K562 (cell line): Measurements from ENCODE around the gene USP37. TPM values are rescaled to one million over a fixed set of nuclear protein-coding genes. Genes with fewer than 3 reads are reported as not detected.
A peak's percentile ranks its signal among the peaks of the same experiment; 100 is the strongest.

Experiments used
- E4F1 ChIP-seq: fragments of 250-450 bp; sonication (Bioruptor Pico); IDR thresholded peaks from 2 replicates; pipeline ENCODE4 v1.5.0; 2021; ENCODE audit warnings: mild to moderate bottlenecking, borderline replicate concordance
- ESRRA ChIP-seq: fragments of 450-650 bp; IDR thresholded peaks from 2 replicates; pipeline ENCODE4 v1.6.1; 2014; ENCODE audit warnings: low read depth, mild to moderate bottlenecking, moderate library complexity, borderline replicate concordance
- FOSL1 ChIP-seq: fragments of 200-800 bp; sonication (Bioruptor generic); conservative IDR thresholded peaks from 2 replicates; pipeline ENCODE4 v1.6.1; 2016; ENCODE audit warnings: missing genetic modification characterization, missing compliant biosample characterization
- FOXJ2 ChIP-seq: fragments of 200-800 bp; sonication (Bioruptor generic); IDR thresholded peaks from 2 replicates; pipeline ENCODE4 v1.6.1; 2016; ENCODE audit warnings: missing genetic modification characterization, missing compliant biosample characterization
- HCFC1 ChIP-seq: IDR thresholded peaks from 2 replicates; pipeline ENCODE4 v1.6.1; 2012; ENCODE audit warnings: low read depth, low read length, improper control_type of control experiment
- LARP7 ChIP-seq: fragments of 450-650 bp; IDR thresholded peaks from 2 replicates; pipeline ENCODE4 v1.6.1; 2016
- MAFG ChIP-seq: fragments of 450-650 bp; conservative IDR thresholded peaks from 2 replicates; pipeline ENCODE4 v1.6.1; 2016; ENCODE audit warnings: missing genetic modification characterization, missing compliant biosample characterization
- POU5F1 ChIP-seq: fragments of 150-350 bp; IDR thresholded peaks from 2 replicates; pipeline ENCODE4 v1.6.1; 2014; ENCODE audit warnings: borderline replicate concordance, low read length, low read depth, mild to moderate bottlenecking; ENCODE audit not compliant: partially characterized antibody
- SAFB ChIP-seq: fragments of 200-400 bp; formaldehyde crosslinking; IDR thresholded peaks from 2 replicates; pipeline ENCODE4 v1.6.1; 2017; ENCODE audit warnings: low read depth, low read length, borderline replicate concordance
- SIN3A ChIP-seq, 2 experiments: fragments of 150-350 bp in 1 of 2; IDR thresholded peaks; 2 replicates each; pipeline ENCODE4 v1.6.1; 2011 to 2016; ENCODE audit warnings: borderline replicate concordance in 2 of 2, low read depth in 2 of 2, low read length in 2 of 2, mild to moderate bottlenecking in 2 of 2, moderate library complexity in 2 of 2; ENCODE audit not compliant: control insufficient read depth in 1 of 2
- SIX5 ChIP-seq, 2 experiments: IDR thresholded peaks; 2 replicates each; pipeline ENCODE4 v1.6.1; 2011; ENCODE audit warnings: low read length in 2 of 2, borderline replicate concordance in 1 of 2, low read depth in 1 of 2, mild to moderate bottlenecking in 1 of 2, moderate library complexity in 1 of 2; ENCODE audit not compliant: insufficient read depth in 1 of 2
- THRA ChIP-seq: fragments of 450-650 bp; IDR thresholded peaks from 2 replicates; pipeline ENCODE4 v1.6.1; 2017; ENCODE audit warnings: mild to moderate bottlenecking, moderate library complexity
- ZFP36 ChIP-seq: fragments of 150-350 bp; IDR thresholded peaks from 2 replicates; pipeline ENCODE4 v1.6.1; 2018; ENCODE audit warnings: low read length, low read depth; ENCODE audit not compliant: partially characterized antibody
- ZNF780A ChIP-seq: fragments of 250-450 bp; sonication (Bioruptor Pico); IDR thresholded peaks from 2 replicates; pipeline ENCODE4 v1.5.0; 2021; ENCODE audit warnings: mild to moderate bottlenecking
- polyA plus RNA-seq, 8 experiments: library from polyadenylated mRNA; depleted of rRNA in 4 of 8; stranded (reverse) in 5 of 8; unstranded in 3 of 8; fragments of >200 nt; fragmentation: Nextera tagmentation in 2 of 8; fragmentation: Illumina TruSeq in 1 of 8; extraction: Ambion mirVana in 2 of 8; extraction: Trizol in 1 of 8; gene quantifications; 2 replicates each; pipeline versions ENCODE4 v1.2.1 to v1.2.3, GENCODE V29; 2011 to 2014; ENCODE audit warnings: inconsistent platforms in 1 of 8, missing spikeins in 1 of 8
- total RNA-seq, 7 experiments: library from RNA; depleted of rRNA in 6 of 7; stranded (reverse); fragments of >200 nt in 6 of 7; fragmentation: Illumina TruSeq in 2 of 7; extraction: Trizol in 2 of 7; gene quantifications; 2 replicates each; pipeline versions ENCODE4 v1.2.1 to v1.2.3, GENCODE V29; 2011 to 2021; ENCODE audit warnings: low replicate concordance in 1 of 7
- TF ChIP-seq, protein P1 (sequence below): sonication (generic); formaldehyde crosslinking; IDR thresholded peaks from 2 replicates; pipeline ENCODE4 v1.8.0; 2022; ENCODE audit warnings: mild to moderate bottlenecking, missing genetic modification reagents
- TF ChIP-seq, protein P2 (sequence below): fragments of 250-450 bp; sonication (Bioruptor Pico); IDR thresholded peaks from 2 replicates; pipeline ENCODE4 v1.5.0; 2022; ENCODE audit warnings: mild to moderate bottlenecking

USP37 gene
- total and polyA plus RNA-seq, 9 of the 15 experiments (the other 6 are each of a cell fraction or from before 2014, with no cell fraction given) = 2.0 to 14.2 (median 8.5) TPM

DNA sequence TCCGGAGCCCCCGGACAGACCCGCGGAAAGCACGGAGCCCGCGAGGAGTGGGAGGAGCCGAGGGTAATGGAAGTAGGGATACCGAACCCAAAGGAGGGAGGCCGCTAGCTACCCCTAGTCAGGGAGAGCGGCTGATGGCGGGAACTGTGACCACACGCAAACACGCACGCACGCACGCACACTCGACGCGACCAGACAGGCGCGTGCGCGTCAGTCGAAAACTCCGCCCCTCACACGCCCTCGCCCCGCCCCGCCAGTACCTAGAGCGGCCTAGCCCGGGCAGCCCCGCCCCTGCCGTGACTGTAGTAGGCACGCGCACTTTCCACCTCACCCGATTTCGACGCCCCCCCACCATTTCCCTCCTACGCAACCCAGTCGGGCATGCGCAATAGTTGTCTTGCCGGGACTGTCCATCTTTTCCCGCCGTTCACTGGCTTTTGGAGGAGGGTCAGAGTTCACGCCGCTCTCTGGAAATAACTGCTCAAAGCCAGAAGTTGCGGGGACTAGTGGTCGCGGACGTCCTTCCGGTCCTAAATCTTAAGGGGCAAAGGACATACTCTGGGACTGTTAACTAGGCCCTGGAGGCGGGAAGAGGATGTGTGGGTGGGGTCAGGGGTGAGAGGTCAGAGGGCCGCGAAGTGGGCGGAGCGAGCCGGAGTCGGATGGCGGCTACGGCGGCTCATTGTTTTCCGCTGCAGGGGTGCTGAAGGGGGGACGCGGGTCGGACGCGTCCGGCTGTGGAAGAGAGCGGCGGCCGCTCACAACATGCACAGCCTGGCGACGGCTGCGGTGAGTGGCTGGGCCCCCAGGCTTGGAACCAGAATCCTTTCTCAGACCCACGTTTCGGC, at the start of gene USP37, which contains the start of gene CNOT9 (continued):
- no peak for TF ChIP-seq THRA
- TF ChIP-seq LARP7 = no peak
- no peak for TF ChIP-seq E4F1 (CRISPR knock-in tag)
- TF ChIP-seq SAFB = no peak
- TF ChIP-seq ZFP36 = no peak
- no peak for TF ChIP-seq POU5F1
- TF ChIP-seq SIX5 (IDR thresholded peaks at IDR 0.05; ENCODE audit: borderline replicate concordance in 1 of 2, insufficient read depth in 1 of 2, low read depth in 1 of 2, low read length in 2 of 2) = no peak
- no peak for TF ChIP-seq ZNF780A (CRISPR knock-in tag)
- peak; percentile 51 for TF ChIP-seq HCFC1
- TF ChIP-seq, protein P1, sequence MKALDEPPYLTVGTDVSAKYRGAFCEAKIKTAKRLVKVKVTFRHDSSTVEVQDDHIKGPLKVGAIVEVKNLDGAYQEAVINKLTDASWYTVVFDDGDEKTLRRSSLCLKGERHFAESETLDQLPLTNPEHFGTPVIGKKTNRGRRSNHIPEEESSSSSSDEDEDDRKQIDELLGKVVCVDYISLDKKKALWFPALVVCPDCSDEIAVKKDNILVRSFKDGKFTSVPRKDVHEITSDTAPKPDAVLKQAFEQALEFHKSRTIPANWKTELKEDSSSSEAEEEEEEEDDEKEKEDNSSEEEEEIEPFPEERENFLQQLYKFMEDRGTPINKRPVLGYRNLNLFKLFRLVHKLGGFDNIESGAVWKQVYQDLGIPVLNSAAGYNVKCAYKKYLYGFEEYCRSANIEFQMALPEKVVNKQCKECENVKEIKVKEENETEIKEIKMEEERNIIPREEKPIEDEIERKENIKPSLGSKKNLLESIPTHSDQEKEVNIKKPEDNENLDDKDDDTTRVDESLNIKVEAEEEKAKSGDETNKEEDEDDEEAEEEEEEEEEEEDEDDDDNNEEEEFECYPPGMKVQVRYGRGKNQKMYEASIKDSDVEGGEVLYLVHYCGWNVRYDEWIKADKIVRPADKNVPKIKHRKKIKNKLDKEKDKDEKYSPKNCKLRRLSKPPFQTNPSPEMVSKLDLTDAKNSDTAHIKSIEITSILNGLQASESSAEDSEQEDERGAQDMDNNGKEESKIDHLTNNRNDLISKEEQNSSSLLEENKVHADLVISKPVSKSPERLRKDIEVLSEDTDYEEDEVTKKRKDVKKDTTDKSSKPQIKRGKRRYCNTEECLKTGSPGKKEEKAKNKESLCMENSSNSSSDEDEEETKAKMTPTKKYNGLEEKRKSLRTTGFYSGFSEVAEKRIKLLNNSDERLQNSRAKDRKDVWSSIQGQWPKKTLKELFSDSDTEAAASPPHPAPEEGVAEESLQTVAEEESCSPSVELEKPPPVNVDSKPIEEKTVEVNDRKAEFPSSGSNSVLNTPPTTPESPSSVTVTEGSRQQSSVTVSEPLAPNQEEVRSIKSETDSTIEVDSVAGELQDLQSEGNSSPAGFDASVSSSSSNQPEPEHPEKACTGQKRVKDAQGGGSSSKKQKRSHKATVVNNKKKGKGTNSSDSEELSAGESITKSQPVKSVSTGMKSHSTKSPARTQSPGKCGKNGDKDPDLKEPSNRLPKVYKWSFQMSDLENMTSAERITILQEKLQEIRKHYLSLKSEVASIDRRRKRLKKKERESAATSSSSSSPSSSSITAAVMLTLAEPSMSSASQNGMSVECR (CRISPR knock-in tag) = no peak
- TF ChIP-seq FOSL1 = no peak
- TF ChIP-seq ESRRA = no peak
- no peak for TF ChIP-seq MAFG (tag)
- TF ChIP-seq, protein P2, sequence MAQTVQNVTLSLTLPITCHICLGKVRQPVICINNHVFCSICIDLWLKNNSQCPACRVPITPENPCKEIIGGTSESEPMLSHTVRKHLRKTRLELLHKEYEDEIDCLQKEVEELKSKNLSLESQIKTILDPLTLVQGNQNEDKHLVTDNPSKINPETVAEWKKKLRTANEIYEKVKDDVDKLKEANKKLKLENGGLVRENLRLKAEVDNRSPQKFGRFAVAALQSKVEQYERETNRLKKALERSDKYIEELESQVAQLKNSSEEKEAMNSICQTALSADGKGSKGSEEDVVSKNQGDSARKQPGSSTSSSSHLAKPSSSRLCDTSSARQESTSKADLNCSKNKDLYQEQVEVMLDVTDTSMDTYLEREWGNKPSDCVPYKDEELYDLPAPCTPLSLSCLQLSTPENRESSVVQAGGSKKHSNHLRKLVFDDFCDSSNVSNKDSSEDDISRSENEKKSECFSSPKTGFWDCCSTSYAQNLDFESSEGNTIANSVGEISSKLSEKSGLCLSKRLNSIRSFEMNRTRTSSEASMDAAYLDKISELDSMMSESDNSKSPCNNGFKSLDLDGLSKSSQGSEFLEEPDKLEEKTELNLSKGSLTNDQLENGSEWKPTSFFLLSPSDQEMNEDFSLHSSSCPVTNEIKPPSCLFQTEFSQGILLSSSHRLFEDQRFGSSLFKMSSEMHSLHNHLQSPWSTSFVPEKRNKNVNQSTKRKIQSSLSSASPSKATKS (CRISPR knock-in tag) = no peak
- peak in 1 of 2 experiments; percentile 75; a peak in 1 of 4 replicates for TF ChIP-seq SIN3A (IDR thresholded peaks at IDR 0.05; ENCODE audit: borderline replicate concordance in 2 of 2, control insufficient read depth in 1 of 2, low read depth in 2 of 2, low read length in 2 of 2)
- no peak for TF ChIP-seq FOXJ2 (tag)
